Nephron (organoid): ENCODE data around the gene RAB1A.

Source experiments
- H3K27ac Mint-ChIP-seq, 3 experiments: 2 replicates each; pipeline ENCODE4 v1.8.0; 2020; ENCODE audit warnings: mixed read lengths in 3 of 3, mild to moderate bottlenecking in 2 of 3, moderate library complexity in 1 of 3
- H3K27me3 Mint-ChIP-seq: 2 replicates; pipeline ENCODE4 v1.8.0; 2021; ENCODE audit warnings: low read depth, mild to moderate bottlenecking, moderate library complexity, mixed read lengths
- H3K36me3 Mint-ChIP-seq: 2 replicates; pipeline ENCODE4 v1.8.0; 2020; ENCODE audit warnings: low read depth, mixed read lengths
- H3K4me1 Mint-ChIP-seq: 2 replicates; pipeline ENCODE4 v1.8.0; 2020; ENCODE audit warnings: mixed read lengths
- H3K4me3 Mint-ChIP-seq, 3 experiments: 2 replicates each; pipeline ENCODE4 v1.8.0; 2020; ENCODE audit warnings: mild to moderate bottlenecking in 3 of 3, mixed read lengths in 3 of 3, moderate library complexity in 2 of 3
- H3K9me3 Mint-ChIP-seq: 2 replicates; pipeline ENCODE4 v1.8.0; 2020; ENCODE audit warnings: mixed read lengths
- CTCF ChIP-seq, 3 experiments: fragments of 200-600 bp; sonication (generic); IDR thresholded peaks; one replicate each; pipeline ENCODE4 v1.5.0; 2021; ENCODE audit warnings: antibody characterized with exemption in 3 of 3; ENCODE audit not compliant: unreplicated experiment in 3 of 3

Gene RAB1A

GRCh38 chr2:65169760-65170136 is 39.8 kb upstream of the RAB1A start:
- peak overlapping the region in 1 of 3 experiments; percentile 93 for H3K27ac Mint-ChIP-seq
- H3K4me3 Mint-ChIP-seq: no peak overlapping the region
- no peaks in the 10 kb centered on the region for H3K27me3 Mint-ChIP-seq
- no peaks in the 10 kb centered on the region for H3K9me3 Mint-ChIP-seq
- TF ChIP-seq CTCF (IDR thresholded peaks at IDR 0.05; ENCODE audit: unreplicated experiment in 3 of 3): no peak
- H3K4me1 Mint-ChIP-seq: no peaks in the 10 kb centered on the region
- H3K36me3 Mint-ChIP-seq: no peaks in the 10 kb centered on the region

DNA sequence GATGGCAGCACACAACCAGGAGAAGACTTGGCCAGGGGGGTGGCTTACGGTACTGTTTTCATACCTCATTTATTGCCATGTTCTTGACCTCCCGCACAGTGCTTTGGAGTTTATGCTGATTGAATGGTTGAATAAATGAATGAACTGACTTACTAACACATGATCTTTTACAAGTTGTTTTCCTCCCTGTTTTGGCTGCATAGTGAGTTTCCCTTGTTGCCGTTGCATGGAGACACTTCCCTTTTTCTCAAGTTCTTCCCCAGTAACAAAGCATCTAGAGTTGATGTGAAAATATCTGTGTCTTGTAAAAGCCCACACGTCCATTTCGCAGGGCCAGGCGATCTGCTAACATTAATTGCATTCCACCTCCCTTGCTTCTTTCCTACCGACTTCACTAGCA is 35.7 kb upstream of the RAB1A start:
- H3K27me3 Mint-ChIP-seq: no peaks in the 10 kb centered on the region
- no peaks in the 10 kb centered on the region for H3K9me3 Mint-ChIP-seq
- no peak overlapping the region for H3K27ac Mint-ChIP-seq
- no peaks in the 10 kb centered on the region for H3K36me3 Mint-ChIP-seq
- TF ChIP-seq CTCF (IDR thresholded peaks at IDR 0.05; ENCODE audit: unreplicated experiment in 3 of 3): no peak
- peaks cover 6% of the 10 kb centered on the region for H3K4me1 Mint-ChIP-seq
- H3K4me3 Mint-ChIP-seq: no peak overlapping the region

DNA sequence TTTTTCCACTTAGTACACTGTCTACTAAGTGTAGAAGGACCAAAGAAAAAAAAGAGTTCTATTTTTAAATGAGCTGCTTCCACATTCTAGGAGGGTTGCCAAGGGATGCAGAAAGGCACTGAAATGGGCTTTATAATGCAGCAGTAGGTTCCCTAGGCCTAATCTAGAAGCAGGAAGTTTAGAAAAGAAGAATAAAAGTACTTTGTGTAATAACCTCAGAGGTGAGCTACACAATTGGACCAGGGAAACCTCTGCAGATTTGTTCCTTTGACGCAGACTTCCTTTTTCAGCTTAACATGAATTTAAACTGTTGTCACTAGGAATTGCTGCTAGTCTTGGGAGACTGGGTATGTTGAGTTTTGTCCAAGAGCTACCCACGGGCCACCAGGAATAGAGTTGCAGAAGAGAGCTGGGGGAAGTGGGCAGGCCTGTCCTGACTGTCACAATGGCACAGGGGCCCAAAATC is 34.6 kb upstream of the RAB1A start:
- Mint-ChIP-seq H3K36me3 (no peaks in the 10 kb centered on the region), H3K9me3 (no peaks in the 10 kb centered on the region), H3K4me1 (peaks cover 11% of the 10 kb centered on the region), H3K27ac (no peak overlapping the region), H3K4me3 (no peak overlapping the region), H3K27me3 (peaks cover 4% of the 10 kb centered on the region)
- no peak for TF ChIP-seq CTCF (IDR thresholded peaks at IDR 0.05; ENCODE audit: unreplicated experiment in 3 of 3)

DNA sequence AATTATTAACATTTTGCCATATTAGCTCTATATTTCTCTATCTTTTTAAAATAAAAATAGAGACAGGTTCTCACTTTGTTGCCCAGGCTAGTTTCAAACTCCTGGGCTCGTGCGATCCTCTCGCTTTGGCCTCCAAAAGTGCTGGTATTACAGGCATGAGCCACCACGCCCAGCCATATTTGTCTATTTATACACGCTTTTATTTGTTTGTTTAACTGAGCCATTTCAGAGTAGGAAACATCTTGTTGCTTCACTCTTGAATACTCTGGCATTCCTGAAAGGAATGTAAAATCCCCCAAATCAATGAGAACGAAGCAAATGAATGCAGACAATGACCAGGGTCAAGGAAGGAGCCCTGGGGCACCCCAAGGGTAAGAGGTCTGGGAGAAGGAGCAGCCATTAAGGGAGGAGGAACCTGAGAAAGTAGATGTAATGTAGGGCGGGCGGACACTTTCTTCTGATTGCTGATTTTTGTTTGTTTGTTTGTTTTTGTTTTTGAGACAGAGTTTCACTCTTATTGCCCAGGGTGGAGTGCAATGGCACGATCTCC is 31.7 kb upstream of the RAB1A start:
- no peak for TF ChIP-seq CTCF (IDR thresholded peaks at IDR 0.05; ENCODE audit: unreplicated experiment in 3 of 3)
- H3K27ac Mint-ChIP-seq: peak overlapping the region in 1 of 3 experiments; percentile 37
- peaks cover 11% of the 10 kb centered on the region for H3K4me1 Mint-ChIP-seq
- H3K27me3 Mint-ChIP-seq: peaks cover 4% of the 10 kb centered on the region
- no peaks in the 10 kb centered on the region for H3K9me3 Mint-ChIP-seq
- H3K36me3 Mint-ChIP-seq: no peaks in the 10 kb centered on the region
- H3K4me3 Mint-ChIP-seq: no peak overlapping the region

DNA sequence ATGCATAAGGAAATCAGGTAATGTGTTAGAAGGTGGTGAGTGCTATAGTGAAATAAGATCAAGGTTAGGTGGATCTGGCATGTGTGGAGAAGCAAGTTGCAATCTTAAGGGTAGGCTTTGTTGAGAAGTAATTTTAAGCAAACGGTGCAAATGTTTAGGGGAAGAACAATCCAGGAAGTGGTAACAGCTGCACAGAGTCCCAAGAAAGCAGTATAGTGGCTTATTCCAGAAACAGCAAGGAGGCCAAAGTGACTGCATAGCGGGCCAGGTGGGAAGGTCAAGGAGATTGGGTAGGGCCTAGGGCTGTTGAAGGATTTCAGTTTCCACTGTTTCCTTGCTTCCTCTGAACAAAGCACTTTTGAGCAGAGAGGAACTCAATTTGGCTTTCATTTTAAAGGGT is 30.0 kb upstream of the RAB1A start:
- H3K9me3 Mint-ChIP-seq: no peaks in the 10 kb centered on the region
- peaks cover 4% of the 10 kb centered on the region for H3K27me3 Mint-ChIP-seq
- no peak overlapping the region for H3K27ac Mint-ChIP-seq
- H3K36me3 Mint-ChIP-seq: no peaks in the 10 kb centered on the region
- no peak for TF ChIP-seq CTCF (IDR thresholded peaks at IDR 0.05; ENCODE audit: unreplicated experiment in 3 of 3)
- H3K4me1 Mint-ChIP-seq: peaks cover 11% of the 10 kb centered on the region
- no peak overlapping the region for H3K4me3 Mint-ChIP-seq

GRCh38 chr2:65159261-65159660 is 29.4 kb upstream of the RAB1A start:
- Mint-ChIP-seq H3K27ac (no peak overlapping the region), H3K36me3 (no peaks in the 10 kb centered on the region), H3K9me3 (no peaks in the 10 kb centered on the region), H3K4me1 (peaks cover 10% of the 10 kb centered on the region), H3K27me3 (peaks cover 4% of the 10 kb centered on the region), H3K4me3 (no peak overlapping the region)
- no peak for TF ChIP-seq CTCF (IDR thresholded peaks at IDR 0.05; ENCODE audit: unreplicated experiment in 3 of 3)
